Smooth muscle cell (in vitro differentiated cells): ENCODE measurements around the gene GFPT1. TPM values are rescaled to one million over a fixed set of nuclear protein-coding genes. Genes with fewer than 3 reads are reported as not detected.

ENCODE experiments used
- DNase-seq: peaks from one replicate; lab custom pipeline; 2025; ENCODE audit not compliant: unreplicated experiment; lab: John Stamatoyannopoulos, UW
- H2AFZ ChIP-seq: fragments of 200-600 bp; sonication (generic); 2 replicates; pipeline ENCODE4 v1.6.0; 2016; ENCODE audit warnings: antibody characterized with exemption, low read depth, mild to moderate bottlenecking
- H3F3A ChIP-seq: fragments of 200-600 bp; sonication (generic); 2 replicates; pipeline ENCODE4 v1.6.0; 2017; ENCODE audit warnings: antibody characterized with exemption, low read depth
- H3K27ac ChIP-seq: fragments of 200-600 bp; sonication (generic); 2 replicates; pipeline ENCODE4 v1.5.1; 2016; ENCODE audit warnings: low read depth, mild to moderate bottlenecking
- H3K27me3 ChIP-seq: fragments of 200-600 bp; sonication (generic); 2 replicates; pipeline ENCODE4 v1.6.1; 2016; ENCODE audit warnings: low read depth, mild to moderate bottlenecking
- H3K36me3 ChIP-seq: fragments of 200-600 bp; sonication (generic); 2 replicates; pipeline ENCODE4 v1.5.1; 2016; ENCODE audit warnings: low read depth
- H3K4me1 ChIP-seq: fragments of 200-600 bp; sonication (generic); 2 replicates; pipeline ENCODE4 v1.5.1; 2016; ENCODE audit warnings: low read depth
- H3K4me2 ChIP-seq: fragments of 200-600 bp; sonication (generic); 2 replicates; pipeline ENCODE4 v1.6.0; 2016; ENCODE audit warnings: mild to moderate bottlenecking
- H3K4me3 ChIP-seq: fragments of 200-600 bp; sonication (generic); 2 replicates; pipeline ENCODE4 v1.5.1; 2016; ENCODE audit warnings: mild to moderate bottlenecking
- H3K79me2 ChIP-seq: fragments of 200-600 bp; sonication (generic); 2 replicates; pipeline ENCODE4 v1.6.0; 2016; ENCODE audit warnings: low read depth, mild to moderate bottlenecking
- H3K9ac ChIP-seq: fragments of 200-600 bp; sonication (generic); 2 replicates; pipeline ENCODE4 v1.6.0; 2016; ENCODE audit warnings: low read depth
- H3K9me3 ChIP-seq: fragments of 200-600 bp; sonication (generic); replicated peaks from 2 replicates; pipeline ENCODE4 v1.5.1; 2016; ENCODE audit warnings: low read depth
- H4K20me1 ChIP-seq: fragments of 200-600 bp; sonication (generic); 2 replicates; pipeline ENCODE4 v1.6.0; 2016; ENCODE audit warnings: low read depth
- CTCF ChIP-seq: fragments of 200-600 bp; sonication (generic); IDR thresholded peaks from 2 replicates; pipeline ENCODE4 v1.5.1; 2017; ENCODE audit warnings: borderline replicate concordance, mild to moderate bottlenecking, antibody characterized with exemption; ENCODE audit not compliant: insufficient read depth, poor library complexity, severe bottlenecking
- WGBS: methylation state at CpG from one replicate; pipeline ENCODE4 v1.1.7; 2016; ENCODE audit warnings: low lambda C conversion rate; 5-methylcytosine and 5-hydroxymethylcytosine counted together
- polyA plus RNA-seq: library from polyadenylated mRNA; unstranded; fragments of >200 nt; fragmentation: Nextera tagmentation; extraction: Ambion mirVana; gene quantifications from 2 replicates; pipeline ENCODE4 v1.2.1, GENCODE V29; 2016
- total RNA-seq: library from RNA; depleted of rRNA; stranded (reverse); fragments of >200 nt; gene quantifications from 2 replicates; pipeline ENCODE4 v1.2.3, GENCODE V29; 2014

Gene GFPT1
- total and polyA plus RNA-seq, 2 experiments from 2014 or later: 78.5 to 97.7 TPM

- no peak for DNase-seq
- WGBS: 84% methylated on average over 3 of the region's 3 CpGs
Observed at GRCh38 chr2:69390001-69390400, 3.0 kb upstream of the GFPT1 start.

GRCh38 chr2:69389271-69389670 lies 2.2 kb upstream of the GFPT1 start:
- 94% methylated on average over 3 of the region's 3 CpGs for WGBS
- Histone ChIP-seq H2AFZ (no peak overlapping the region), H3K9ac (no peak overlapping the region), H3F3A (peaks cover 21% of the 10 kb centered on the region), H3K9me3 (no peaks in the 10 kb centered on the region), H3K4me1 (peaks cover 29% of the 10 kb centered on the region), H4K20me1 (peaks cover 22% of the 10 kb centered on the region), H3K4me3 (no peak overlapping the region), H3K27me3 (no peaks in the 10 kb centered on the region), H3K79me2 (peaks cover 28% of the 10 kb centered on the region), H3K4me2 (no peak overlapping the region), H3K36me3 (no peaks in the 10 kb centered on the region), H3K27ac (no peak overlapping the region)
- no peak for DNase-seq
- no peak for TF ChIP-seq CTCF

More at GRCh38 chr2:69390001-69390400, 3.0 kb upstream of the GFPT1 start:
- H3K4me1 ChIP-seq: peaks cover 24% of the 10 kb centered on the region
- no peaks in the 10 kb centered on the region for H3K9me3 ChIP-seq
- peaks cover 20% of the 10 kb centered on the region for H3K79me2 ChIP-seq
- H4K20me1 ChIP-seq: peaks cover 15% of the 10 kb centered on the region
- no peaks in the 10 kb centered on the region for H3K36me3 ChIP-seq
- no peaks in the 10 kb centered on the region for H3K27me3 ChIP-seq
- peaks cover 17% of the 10 kb centered on the region for H3F3A ChIP-seq
- H2AFZ ChIP-seq: no peak overlapping the region
- TF ChIP-seq CTCF: no peak
- H3K9ac ChIP-seq: no peak overlapping the region
- H3K27ac ChIP-seq: peak overlapping the region; percentile 33
- H3K4me3 ChIP-seq: no peak overlapping the region
- no peak overlapping the region for H3K4me2 ChIP-seq

- 66% methylated on average over 14 of the region's 14 CpGs for WGBS
- Histone ChIP-seq H4K20me1 (peaks cover 36% of the 10 kb centered on the region), H3K4me3 (peak overlapping the region; percentile 99), H3K9ac (peak overlapping the region; percentile 76), H3F3A (peaks cover 21% of the 10 kb centered on the region), H2AFZ (peak overlapping the region; percentile 70), H3K79me2 (peaks cover 41% of the 10 kb centered on the region), H3K36me3 (no peaks in the 10 kb centered on the region), H3K4me1 (peaks cover 36% of the 10 kb centered on the region), H3K27ac (peak overlapping the region; percentile 84), H3K9me3 (no peaks in the 10 kb centered on the region), H3K27me3 (no peaks in the 10 kb centered on the region), H3K4me2 (peak overlapping the region; percentile 86)
- no peak for DNase-seq
- TF ChIP-seq CTCF: no peak
Observed at GRCh38 chr2:69387770-69388481, 899 bp upstream of the GFPT1 start.

- 5% methylated on average over 6 of the region's 6 CpGs for WGBS
- H3K27me3 ChIP-seq: no peaks in the 10 kb centered on the region
Observed at GRCh38 chr2:69386360-69386759, 667 bp downstream of the GFPT1 start.

More at GRCh38 chr2:69386360-69386759, 667 bp downstream of the GFPT1 start:
- H3K27ac ChIP-seq: peak overlapping the region; percentile 84
- peak overlapping the region; percentile 100 for H3K4me2 ChIP-seq
- H3F3A ChIP-seq: peaks cover 19% of the 10 kb centered on the region
- H3K9me3 ChIP-seq: no peaks in the 10 kb centered on the region
- H2AFZ ChIP-seq: no peak overlapping the region
- H3K4me3 ChIP-seq: peak overlapping the region; percentile 99
- no peak for DNase-seq
- peak overlapping the region; percentile 98 for H3K9ac ChIP-seq
- H4K20me1 ChIP-seq: peaks cover 51% of the 10 kb centered on the region
- peaks cover 36% of the 10 kb centered on the region for H3K4me1 ChIP-seq
- TF ChIP-seq CTCF: no peak
- H3K36me3 ChIP-seq: no peaks in the 10 kb centered on the region
- H3K79me2 ChIP-seq: peaks cover 57% of the 10 kb centered on the region
